Measurements from ENCODE around the gene MIDN.

Gene MIDN

DNA sequence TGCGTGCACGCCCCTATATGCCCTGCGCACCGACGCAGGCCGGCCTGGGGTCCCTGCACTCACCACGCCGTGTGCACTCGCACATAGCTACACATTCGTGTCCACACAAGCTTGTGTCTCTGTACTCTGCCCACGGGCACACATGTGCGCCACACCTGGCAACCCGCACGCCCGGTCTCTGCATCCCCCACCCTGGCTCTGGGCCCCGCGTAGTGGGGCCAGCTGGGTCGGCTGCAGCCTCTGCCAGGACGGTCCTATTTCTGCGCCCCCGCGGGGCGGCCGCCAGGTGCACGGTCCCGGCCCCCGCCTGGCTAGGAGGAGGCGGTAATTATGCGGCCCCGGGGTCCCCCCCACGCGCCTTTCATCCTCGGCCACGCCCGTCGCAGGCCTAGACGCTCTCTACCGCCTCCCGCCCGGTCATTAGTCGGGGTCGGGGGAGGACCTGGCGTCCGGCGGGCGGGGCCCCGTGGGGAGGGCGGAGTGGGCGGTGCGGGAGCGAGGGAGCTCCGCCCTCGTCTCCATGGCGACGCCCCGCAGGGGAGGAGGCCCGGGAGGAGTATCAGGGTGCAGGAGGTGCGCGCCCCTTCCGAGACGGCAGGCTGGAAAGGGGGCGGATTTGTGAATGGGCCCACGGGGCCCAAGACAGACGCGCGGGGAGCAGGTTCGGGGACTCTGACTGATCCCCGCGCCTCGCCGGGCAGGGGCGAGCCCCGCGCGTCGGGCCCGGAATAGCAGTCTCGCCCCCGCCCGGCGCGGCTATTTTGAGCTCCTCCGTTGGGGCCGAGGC, 17.9 kb downstream of the MIDN start (continued):
- TF ChIP-seq ZIC2 (tag by site-specific recombination; IDR thresholded peaks at IDR 0.05) = peak; percentile 72
- TF ChIP-seq ZNF394 (tag by site-specific recombination; IDR thresholded peaks at IDR 0.05; ENCODE audit: borderline replicate concordance) = peak; percentile 20; the same call in 1 of the 2 replicates
- TF ChIP-seq ZNF211 (tag by site-specific recombination; IDR thresholded peaks at IDR 0.05; ENCODE audit: low read depth) = no peak
- peak; percentile 36; the same call in 1 of the 2 replicates for TF ChIP-seq ZNF600 (tag by site-specific recombination; IDR thresholded peaks at IDR 0.05)
- peak; percentile 98 for TF ChIP-seq EGR2 (tag by site-specific recombination; IDR thresholded peaks at IDR 0.05; ENCODE audit: low read depth)
- peak; percentile 74 for TF ChIP-seq ZEB2 (tag by site-specific recombination; IDR thresholded peaks at IDR 0.05)
- TF ChIP-seq ZNF501 (tag by site-specific recombination; IDR thresholded peaks at IDR 0.05) = peak; percentile 28; the same call in 1 of the 2 replicates
- peak; percentile 55; the same call in 1 of the 2 replicates for TF ChIP-seq ZFP69B (tag by site-specific recombination; IDR thresholded peaks at IDR 0.05)
- peak; percentile 98 for TF ChIP-seq ZFHX2 (tag by site-specific recombination; conservative IDR thresholded peaks at IDR 0.05)
- peak; percentile 38; the same call in 1 of the 2 replicates for TF ChIP-seq ZBTB48 (tag by site-specific recombination; IDR thresholded peaks at IDR 0.05)
- TF ChIP-seq KLF7 (tag by site-specific recombination; IDR thresholded peaks at IDR 0.05; ENCODE audit: borderline replicate concordance) = peak; percentile 87
- peak; percentile 87 for TF ChIP-seq ZBTB10 (tag by site-specific recombination; IDR thresholded peaks at IDR 0.05)
- peak; percentile 90 for TF ChIP-seq SP2 (tag by site-specific recombination; IDR thresholded peaks at IDR 0.05)
- TF ChIP-seq, protein P1, sequence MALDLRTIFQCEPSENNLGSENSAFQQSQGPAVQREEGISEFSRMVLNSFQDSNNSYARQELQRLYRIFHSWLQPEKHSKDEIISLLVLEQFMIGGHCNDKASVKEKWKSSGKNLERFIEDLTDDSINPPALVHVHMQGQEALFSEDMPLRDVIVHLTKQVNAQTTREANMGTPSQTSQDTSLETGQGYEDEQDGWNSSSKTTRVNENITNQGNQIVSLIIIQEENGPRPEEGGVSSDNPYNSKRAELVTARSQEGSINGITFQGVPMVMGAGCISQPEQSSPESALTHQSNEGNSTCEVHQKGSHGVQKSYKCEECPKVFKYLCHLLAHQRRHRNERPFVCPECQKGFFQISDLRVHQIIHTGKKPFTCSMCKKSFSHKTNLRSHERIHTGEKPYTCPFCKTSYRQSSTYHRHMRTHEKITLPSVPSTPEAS (tag by site-specific recombination; IDR thresholded peaks at IDR 0.05) = no peak; the same call in 1 of the 2 replicates
- peak; percentile 94 for TF ChIP-seq KLF8 (tag by site-specific recombination; IDR thresholded peaks at IDR 0.05)
- no peak for TF ChIP-seq ZNF792 (tag by site-specific recombination; IDR thresholded peaks at IDR 0.05)
- TF ChIP-seq GLIS2 (tag by site-specific recombination; IDR thresholded peaks at IDR 0.05) = peak; percentile 70
- TF ChIP-seq ZNF341 (tag by site-specific recombination; IDR thresholded peaks at IDR 0.05; ENCODE audit: low read depth) = peak; percentile 84
- TF ChIP-seq MZF1 (tag by site-specific recombination; IDR thresholded peaks at IDR 0.05; ENCODE audit: borderline replicate concordance) = no peak
- peak; percentile 69 for TF ChIP-seq ZBTB8A (tag by site-specific recombination; IDR thresholded peaks at IDR 0.05)
- TF ChIP-seq INSM2 (tag by site-specific recombination; IDR thresholded peaks at IDR 0.05) = 0 out of 2 replicates have a peak, but pooled peaks have one; percentile 2
- peak; percentile 72 for TF ChIP-seq ZNF335 (tag by site-specific recombination; conservative IDR thresholded peaks at IDR 0.05)
- TF ChIP-seq ZBTB7A (tag by site-specific recombination; IDR thresholded peaks at IDR 0.05; ENCODE audit: low read depth) = 0 out of 2 replicates have a peak, but pooled peaks have one; percentile 21
- no peak for TF ChIP-seq ZNF280D (tag by site-specific recombination; IDR thresholded peaks at IDR 0.05)
- peak; percentile 62; the same call in 1 of the 2 replicates for TF ChIP-seq KLF9 (tag by site-specific recombination; IDR thresholded peaks at IDR 0.05; ENCODE audit: low read depth)
- TF ChIP-seq, protein P2, sequence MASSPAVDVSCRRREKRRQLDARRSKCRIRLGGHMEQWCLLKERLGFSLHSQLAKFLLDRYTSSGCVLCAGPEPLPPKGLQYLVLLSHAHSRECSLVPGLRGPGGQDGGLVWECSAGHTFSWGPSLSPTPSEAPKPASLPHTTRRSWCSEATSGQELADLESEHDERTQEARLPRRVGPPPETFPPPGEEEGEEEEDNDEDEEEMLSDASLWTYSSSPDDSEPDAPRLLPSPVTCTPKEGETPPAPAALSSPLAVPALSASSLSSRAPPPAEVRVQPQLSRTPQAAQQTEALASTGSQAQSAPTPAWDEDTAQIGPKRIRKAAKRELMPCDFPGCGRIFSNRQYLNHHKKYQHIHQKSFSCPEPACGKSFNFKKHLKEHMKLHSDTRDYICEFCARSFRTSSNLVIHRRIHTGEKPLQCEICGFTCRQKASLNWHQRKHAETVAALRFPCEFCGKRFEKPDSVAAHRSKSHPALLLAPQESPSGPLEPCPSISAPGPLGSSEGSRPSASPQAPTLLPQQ (tag by site-specific recombination; IDR thresholded peaks at IDR 0.05) = peak; percentile 68
- TF ChIP-seq KLF16 (tag by site-specific recombination; IDR thresholded peaks at IDR 0.05) = peak; percentile 85
- 0 out of 2 replicates have a peak, but pooled peaks have one; percentile 4 for TF ChIP-seq ZNF785 (tag by site-specific recombination; IDR thresholded peaks at IDR 0.05)
